Stimulated activated CD8-positive, alpha-beta memory T cell treated with anti-CD3 and anti-CD28 coated beads, Interleukin-7, amount 100 ng/mL, for 4 hours (primary cell): ENCODE results near the gene SMPDL3B.
"Not testable (repeated sequence)": the region's sequence is repeated elsewhere in the genome, so short reads cannot be mapped to it uniquely, and the experiment has no call there.

Experiments
- DNase-seq, 2 donors: peaks; one replicate each; pipeline ENCODE4 v3.0.0-alpha.2; 2020; ENCODE audit warnings: low read depth in 2 of 2

SMPDL3B gene

DNA sequence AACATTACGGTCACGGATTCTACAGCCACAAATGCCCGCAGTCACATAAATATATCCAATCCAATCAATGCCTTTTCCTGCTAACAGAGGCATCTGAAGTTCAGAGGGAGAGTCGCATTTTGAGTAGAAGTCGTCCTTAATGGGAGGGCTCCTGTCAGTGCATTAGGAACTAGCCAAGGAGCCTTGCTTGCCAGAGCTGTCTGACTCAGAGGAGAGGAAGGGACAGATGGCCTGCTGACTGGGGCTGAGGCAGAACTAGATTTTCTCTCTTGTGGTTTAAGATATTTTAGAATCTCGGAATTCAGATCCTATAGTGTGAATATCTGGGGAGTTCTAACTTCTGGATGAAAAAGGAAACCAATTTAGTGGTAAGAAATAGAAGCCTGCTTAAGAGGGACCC lies 35.6 kb downstream of the SMPDL3B start:
- DNase-seq = no peak

DNA sequence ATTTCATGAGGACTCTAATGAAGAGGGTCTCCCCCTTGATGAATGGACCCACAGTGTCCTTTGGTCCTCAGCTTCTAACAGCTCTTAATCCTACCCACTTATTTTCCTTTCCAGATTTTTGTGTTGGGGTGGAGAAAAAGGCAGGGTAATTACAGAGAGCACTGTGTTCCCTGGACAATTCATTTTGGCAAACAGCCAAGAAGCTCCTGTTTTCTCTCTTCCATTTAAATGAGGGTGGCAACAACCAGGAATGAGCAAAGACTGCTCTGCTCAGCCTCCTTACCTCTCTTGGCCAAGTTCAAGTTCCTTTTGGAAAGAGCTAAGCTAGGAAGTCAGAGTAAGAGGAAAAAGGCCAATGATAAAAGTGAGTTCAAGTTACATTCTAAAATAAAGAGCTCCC lies 36.9 kb downstream of the SMPDL3B start:
- no peak for DNase-seq

- DNase-seq = no peak
Measured at GRCh38 chr1:27972141-27972540, 37.3 kb downstream of the SMPDL3B start.

DNA sequence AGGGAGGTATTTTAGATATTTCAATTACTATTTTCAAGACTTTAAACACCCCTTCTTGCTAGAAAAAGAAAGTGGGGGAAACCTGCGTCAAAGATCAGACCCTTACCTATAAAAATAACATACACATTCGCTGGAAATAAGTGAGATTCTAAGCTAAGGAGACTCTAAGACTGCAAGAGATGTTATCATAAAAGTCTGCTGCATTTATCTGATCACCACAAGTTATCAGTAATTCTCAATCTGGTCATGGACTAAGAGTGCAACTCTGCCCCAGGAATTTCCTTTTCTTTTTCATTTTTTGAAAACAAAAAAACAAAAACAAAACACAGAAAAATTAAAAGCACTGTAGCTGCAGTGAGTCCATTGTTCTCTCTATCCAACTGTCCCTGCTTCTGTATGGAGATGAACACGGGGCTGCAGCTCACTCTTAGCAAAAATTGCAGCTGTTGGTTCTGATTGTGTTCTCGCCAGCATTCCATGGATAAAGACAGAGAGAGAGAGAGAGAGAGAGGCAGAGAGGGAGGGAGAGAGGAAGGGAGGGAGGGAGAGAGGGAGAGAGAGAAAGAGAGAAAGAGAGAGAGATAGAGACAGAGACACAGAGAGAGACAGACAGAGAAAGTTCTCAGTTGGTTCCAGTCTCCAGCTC lies 39.1 kb downstream of the SMPDL3B start:
- DNase-seq = no peak

DNA sequence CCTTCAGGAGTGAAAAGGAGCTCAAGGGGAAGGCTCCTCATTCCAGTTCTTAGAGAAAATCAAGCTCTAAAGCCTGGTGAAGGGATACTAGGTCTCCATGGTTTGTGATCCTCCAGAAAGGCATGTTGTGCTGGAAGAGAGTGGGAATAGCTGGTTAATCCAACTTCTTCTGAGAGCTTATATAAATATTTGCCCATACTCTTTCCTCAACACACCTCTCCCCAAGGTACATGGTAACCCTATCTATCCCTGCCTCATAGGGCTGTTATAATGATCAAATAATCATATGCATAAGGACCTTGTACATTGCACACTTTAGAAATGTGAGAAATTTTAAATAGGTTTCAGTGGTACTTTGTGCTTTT lies 39.6 kb downstream of the SMPDL3B start:
- no peak for DNase-seq

DNA sequence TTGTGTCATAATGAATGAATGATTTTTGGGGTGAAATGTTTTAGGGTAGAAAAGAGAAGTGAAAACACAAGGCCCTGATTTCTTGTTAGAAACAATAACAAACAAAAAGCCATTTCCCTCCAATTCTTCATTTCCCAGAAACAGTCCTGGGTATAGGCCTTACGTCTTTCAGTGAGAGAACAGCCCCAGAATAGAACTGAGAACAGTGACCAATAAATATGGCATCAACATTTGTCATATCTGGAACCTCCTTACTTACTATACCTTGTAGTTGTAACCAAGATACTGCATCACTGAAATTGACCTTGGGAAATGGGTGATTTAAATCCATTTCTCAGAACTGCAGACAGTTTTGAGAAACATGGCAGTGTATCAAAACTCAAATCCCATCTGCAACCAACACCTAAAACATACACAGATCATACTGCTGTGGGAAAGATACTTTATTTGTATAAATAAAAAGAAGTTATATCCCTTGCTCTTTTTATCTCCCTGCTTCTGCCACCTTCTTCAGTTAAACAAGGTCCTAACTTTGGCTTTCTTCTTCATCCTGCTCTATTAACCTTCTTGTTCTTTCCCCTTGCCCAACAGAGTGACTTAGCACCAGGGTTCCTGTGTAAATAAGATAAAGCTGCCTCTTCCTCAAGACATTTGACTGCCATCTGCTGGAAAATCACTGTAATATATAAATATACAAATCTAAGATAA lies 44.5 kb downstream of the SMPDL3B start:
- no peak for DNase-seq

GRCh38 chr1:27979859-27980201 lies 45.0 kb downstream of the SMPDL3B start:
- no peak for DNase-seq

- no peak for DNase-seq
Measured at GRCh38 chr1:27980216-27980845, 45.5 kb downstream of the SMPDL3B start.

GRCh38 chr1:27981145-27981544 lies 46.3 kb downstream of the SMPDL3B start:
- DNase-seq = no peak

DNA sequence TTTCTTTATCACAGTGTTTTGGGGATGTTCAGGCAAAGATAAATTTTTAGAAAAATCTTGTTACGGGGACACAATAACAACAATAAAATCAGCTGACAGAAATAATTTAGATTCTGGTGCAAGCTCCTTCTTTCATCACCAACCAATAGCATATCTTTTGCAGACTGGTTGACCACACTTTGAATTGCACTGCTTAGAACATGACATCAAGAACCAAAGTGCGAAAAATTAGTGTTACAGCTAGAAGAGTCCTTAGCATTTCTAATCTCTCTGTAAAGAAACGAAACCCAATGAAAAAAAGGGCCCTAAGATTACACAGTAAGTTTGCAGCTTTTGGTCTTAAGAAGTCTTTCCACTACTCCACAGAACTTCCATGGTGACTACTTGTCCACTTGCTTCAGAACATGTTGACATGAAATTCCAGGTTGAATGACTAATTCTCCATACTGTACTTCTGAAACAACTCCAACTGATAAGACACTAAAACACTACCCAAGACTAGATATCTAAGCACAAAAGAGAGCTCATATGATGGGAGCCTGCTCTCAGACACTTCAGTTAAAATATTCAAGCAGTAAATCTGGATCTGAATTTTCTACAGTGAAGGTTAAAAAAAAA lies 56.2 kb downstream of the SMPDL3B start:
- no peak for DNase-seq

DNA sequence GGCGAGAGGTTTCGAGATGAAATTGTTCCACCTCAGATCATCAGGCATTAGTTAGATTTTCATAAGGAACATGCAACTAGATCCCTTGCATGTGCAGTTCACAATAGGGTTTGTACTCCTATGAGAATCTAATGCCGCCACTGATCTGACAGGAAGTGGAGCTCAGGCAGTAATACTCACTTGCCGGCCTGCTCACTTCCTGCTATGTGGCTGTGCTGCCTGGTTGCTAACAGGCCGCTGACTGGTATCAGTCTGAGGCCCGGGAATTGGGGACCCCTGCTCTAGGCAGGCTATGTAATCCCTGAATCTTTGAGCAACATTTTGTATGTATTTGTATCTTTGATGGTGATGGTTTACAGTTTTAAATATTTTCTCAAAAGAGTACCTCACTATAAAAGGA lies 57.5 kb downstream of the SMPDL3B start:
- DNase-seq = peak; percentile 6 to 29

DNA sequence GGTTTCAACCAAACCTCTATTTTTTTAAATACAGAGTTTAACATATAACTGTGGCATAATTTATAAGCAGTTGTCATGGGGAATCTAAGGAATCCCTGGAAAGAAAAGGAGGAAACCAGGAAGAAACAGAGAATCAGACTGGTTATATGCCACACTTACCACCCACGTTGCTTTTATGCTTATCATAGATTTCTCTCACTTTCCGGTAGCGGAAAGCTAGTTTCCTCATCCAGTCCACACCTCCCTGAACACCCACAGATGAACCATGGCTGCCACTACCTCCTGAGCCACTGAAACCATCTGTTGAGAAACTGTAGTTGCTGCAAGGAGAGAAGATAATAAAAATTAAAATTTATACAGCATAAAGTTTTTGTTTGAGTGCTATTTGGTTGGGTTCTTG lies 58.4 kb downstream of the SMPDL3B start:
- peak in 1 of 2 donors; percentile 5 for DNase-seq

- DNase-seq = no peak
Measured at GRCh38 chr1:27994060-27994459, 59.3 kb downstream of the SMPDL3B start.

DNA sequence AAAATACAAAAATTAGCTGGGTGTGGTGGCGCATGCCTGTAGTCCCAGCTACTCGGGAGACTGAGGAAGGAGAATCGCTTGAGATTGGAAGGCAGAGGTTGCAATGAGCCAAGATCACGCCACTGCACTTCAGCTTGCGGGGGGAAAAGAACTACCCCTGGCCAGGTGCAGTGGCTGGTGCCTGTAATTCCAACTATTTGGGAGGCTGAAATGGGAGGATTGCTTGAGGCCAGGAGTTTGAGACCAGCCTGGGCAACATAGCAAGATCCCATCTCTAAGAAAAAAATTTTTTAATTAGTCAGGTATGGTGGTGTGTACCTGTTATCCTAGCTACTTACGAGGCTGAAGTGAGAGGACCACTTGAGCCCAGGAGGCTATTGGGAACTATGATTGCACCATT lies 59.7 kb downstream of the SMPDL3B start:
- not testable (repeated sequence) for DNase-seq

DNA sequence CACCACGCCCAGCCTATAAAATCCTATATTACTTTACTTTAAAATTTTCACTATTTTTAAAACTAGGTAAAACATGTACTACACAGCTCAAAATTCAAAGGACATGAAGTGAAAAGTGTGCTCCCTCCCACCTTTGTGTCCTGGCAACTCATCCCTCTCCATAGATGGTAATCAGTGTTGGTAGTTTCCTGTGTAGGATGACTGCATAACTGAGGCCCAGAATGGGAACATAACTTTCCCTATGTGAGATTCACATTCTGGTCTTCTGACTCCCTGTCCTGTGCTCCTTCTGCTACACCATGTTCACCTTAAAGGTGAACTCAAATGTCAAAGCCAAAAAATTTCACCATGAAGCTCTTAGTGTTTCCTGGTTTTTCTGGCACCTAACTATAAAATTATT lies 64.3 kb downstream of the SMPDL3B start:
- DNase-seq = no peak

GRCh38 chr1:28002600-28002999 lies 67.8 kb downstream of the SMPDL3B start:
- DNase-seq = no peak

GRCh38 chr1:28003117-28003516 lies 68.3 kb downstream of the SMPDL3B start:
- not testable (repeated sequence) for DNase-seq
